ENCODE data around the gene RIMKLB. TPM values are rescaled to one million over a fixed set of nuclear protein-coding genes. Genes with fewer than 3 reads are reported as not detected.

The RIMKLB gene
- total RNA-seq, 4 donors from 2014 or later = 2.0 to 20.8 (median 7.2) TPM

- Histone ChIP-seq H3K36me3 (no peaks in the 10 kb centered on the region), H3K27ac (peak overlapping the region in 3 of 4 donors; percentile 8 to 63 (median 12)), H3K9me3 (no peaks in the 10 kb centered on the region), H3K27me3 (no peaks in the 10 kb centered on the region), H3K4me3 (no peak overlapping the region), H3K4me1 (no peaks in the 10 kb centered on the region)
- DNase-seq = no peak
- 51 to 54% methylated on average over 4 of the region's 4 CpGs for WGBS, 2 donors (ENCODE audit: low coverage in 1 of 2)
- intact Hi-C loops (cut with DNase I; ENCODE audit: low total_unique reads) = no loop called here
- in situ Hi-C loops (cut with MboI; ENCODE audit: low pct_ligation_motif_present in 1 of 4, low pct_unique_long_range_greater_than_20kb in 1 of 4, low sequenced_read_pairs in 3 of 4) = no loop called here
- TF ChIP-seq CTCF (IDR thresholded peaks at IDR 0.05) (no peak), POLR2A (IDR thresholded peaks at IDR 0.05) (no peak), POLR2AphosphoS5 (IDR thresholded peaks at IDR 0.05) (no peak), EP300 (IDR thresholded peaks at IDR 0.05; ENCODE audit: low read depth) (no peak)
Observed at GRCh38 chr12:8665759-8666158, 32.0 kb upstream of the RIMKLB start.

GRCh38 chr12:8667270-8667669, 30.5 kb upstream of the RIMKLB start:
- Histone ChIP-seq H3K9me3 (no peaks in the 10 kb centered on the region), H3K4me3 (no peak overlapping the region), H3K27ac (no peak overlapping the region), H3K36me3 (no peaks in the 10 kb centered on the region), H3K4me1 (no peaks in the 10 kb centered on the region), H3K27me3 (no peaks in the 10 kb centered on the region)
- intact Hi-C loops (cut with DNase I; ENCODE audit: low total_unique reads) (no loop called here), in situ Hi-C loops (cut with MboI; ENCODE audit: low pct_ligation_motif_present in 1 of 4, low pct_unique_long_range_greater_than_20kb in 1 of 4, low sequenced_read_pairs in 3 of 4) (no loop called here)
- DNase-seq = no peak
- WGBS, 2 donors (ENCODE audit: low coverage in 1 of 2) = 45 to 50% methylated on average over 2 of the region's 2 CpGs
- no peak for TF ChIP-seq EP300 (IDR thresholded peaks at IDR 0.05; ENCODE audit: low read depth)
- TF ChIP-seq CTCF (IDR thresholded peaks at IDR 0.05) = no peak
- TF ChIP-seq POLR2A (IDR thresholded peaks at IDR 0.05) = no peak
- TF ChIP-seq POLR2AphosphoS5 (IDR thresholded peaks at IDR 0.05) = no peak

- H3K4me3 ChIP-seq = no peak overlapping the region
- H3K4me1 ChIP-seq = no peaks in the 10 kb centered on the region
- H3K27me3 ChIP-seq = no peaks in the 10 kb centered on the region
- DNase-seq = no peak
- intact Hi-C loops (cut with DNase I; ENCODE audit: low total_unique reads) (no loop called here), in situ Hi-C loops (cut with MboI; ENCODE audit: low pct_ligation_motif_present in 1 of 4, low pct_unique_long_range_greater_than_20kb in 1 of 4, low sequenced_read_pairs in 3 of 4) (no loop called here)
- no peaks in the 10 kb centered on the region for H3K36me3 ChIP-seq
- no peaks in the 10 kb centered on the region for H3K9me3 ChIP-seq
- H3K27ac ChIP-seq = no peak overlapping the region
- WGBS, 2 donors (ENCODE audit: low coverage in 1 of 2) = 67 to 72% methylated on average over 1 to 2 of the region's 2 CpGs
- TF ChIP-seq POLR2AphosphoS5 (IDR thresholded peaks at IDR 0.05) (no peak), POLR2A (IDR thresholded peaks at IDR 0.05) (no peak)
Observed at GRCh38 chr12:8668441-8668840, 29.4 kb upstream of the RIMKLB start.

- Histone ChIP-seq H3K36me3 (no peaks in the 10 kb centered on the region), H3K27me3 (no peaks in the 10 kb centered on the region), H3K9me3 (no peaks in the 10 kb centered on the region), H3K4me1 (no peaks in the 10 kb centered on the region), H3K27ac (no peak overlapping the region), H3K4me3 (no peak overlapping the region)
- no peak for DNase-seq
- in situ Hi-C loops (cut with MboI; ENCODE audit: low pct_ligation_motif_present in 1 of 4, low pct_unique_long_range_greater_than_20kb in 1 of 4, low sequenced_read_pairs in 3 of 4) (no loop called here), intact Hi-C loops (cut with DNase I; ENCODE audit: low total_unique reads) (no loop called here)
- WGBS, 2 donors (ENCODE audit: low coverage in 1 of 2) = 60 to 81% methylated on average over 2 to 5 of the region's 5 CpGs
- TF ChIP-seq POLR2AphosphoS5 (IDR thresholded peaks at IDR 0.05) (no peak), EP300 (IDR thresholded peaks at IDR 0.05; ENCODE audit: low read depth) (no peak), CTCF (IDR thresholded peaks at IDR 0.05) (no peak), POLR2A (IDR thresholded peaks at IDR 0.05) (no peak)
Observed at GRCh38 chr12:8672381-8672780, 25.4 kb upstream of the RIMKLB start.

- intact Hi-C loops (cut with DNase I; ENCODE audit: low total_unique reads) (no loop called here), in situ Hi-C loops (cut with MboI; ENCODE audit: low pct_ligation_motif_present in 1 of 4, low pct_unique_long_range_greater_than_20kb in 1 of 4, low sequenced_read_pairs in 3 of 4) (loop anchor here (25.0 kb wide), 4 partner anchors 187 to 387 kb away; no protein-coding TSS in a partner anchor)
- H3K4me1 ChIP-seq = no peaks in the 10 kb centered on the region
- H3K27me3 ChIP-seq = no peaks in the 10 kb centered on the region
- H3K9me3 ChIP-seq = no peaks in the 10 kb centered on the region
- no peak overlapping the region for H3K4me3 ChIP-seq
- TF ChIP-seq POLR2AphosphoS5 (IDR thresholded peaks at IDR 0.05) (no peak), CTCF (IDR thresholded peaks at IDR 0.05) (no peak), POLR2A (IDR thresholded peaks at IDR 0.05) (no peak), EP300 (IDR thresholded peaks at IDR 0.05; ENCODE audit: low read depth) (no peak)
- H3K36me3 ChIP-seq = no peaks in the 10 kb centered on the region
- H3K27ac ChIP-seq = peak overlapping the region in 1 of 4 donors; percentile 32
- no peak for DNase-seq
- 25 to 36% methylated on average over 3 of the region's 3 CpGs for WGBS, 2 donors (ENCODE audit: low coverage in 1 of 2)
Observed at GRCh38 chr12:8675591-8676036, 22.2 kb upstream of the RIMKLB start.

All from transverse colon (tissue), 4 donors.